Vagina (tissue), 2 donors: ENCODE results near the gene RGL1. TPM values are rescaled to one million over a fixed set of nuclear protein-coding genes. Genes with fewer than 3 reads are reported as not detected.

Source experiments
- DNase-seq, 2 donors: peaks; one replicate each; pipeline ENCODE4 v3.0.0-alpha.2; 2017; ENCODE audit errors: extremely low spot score in 2 of 2
- H3K27ac ChIP-seq: fragments of 200-600 bp; sonication (generic); one replicate; pipeline ENCODE4 v1.5.1; 2019
- H3K27me3 ChIP-seq: fragments of 200-600 bp; sonication (generic); one replicate; pipeline ENCODE4 v1.5.1; 2019
- H3K36me3 ChIP-seq, 2 donors: fragments of 200-600 bp; sonication (generic); one replicate each; pipeline ENCODE4 v1.5.1; 2017 to 2019
- H3K4me1 ChIP-seq: fragments of 200-600 bp; sonication (generic); one replicate; pipeline ENCODE4 v1.5.1; 2019
- H3K4me3 ChIP-seq, 2 donors: fragments of 200-600 bp; sonication (generic); 1 replicate in 1 of 2; 2 replicates in 1 of 2; pipeline ENCODE4 v1.5.1; 2016 to 2019
- H3K9me3 ChIP-seq: fragments of 200-600 bp; sonication (generic); one replicate; pipeline ENCODE4 v1.5.1; 2019
- CTCF ChIP-seq, 3 experiments: fragments of 450-650 bp in 2 of 3; fragments of 200-600 bp in 1 of 3; sonication (generic) in 1 of 3; IDR thresholded peaks; one replicate each; pipeline ENCODE4 v1.5.1; 2017 to 2019; ENCODE audit warnings: antibody characterized with exemption in 3 of 3, mild to moderate bottlenecking in 2 of 3, moderate library complexity in 2 of 3
- POLR2A ChIP-seq, 2 donors: fragments of 450-650 bp; IDR thresholded peaks; one replicate each; pipeline ENCODE4 v1.6.1; 2017; ENCODE audit warnings: antibody characterized with exemption in 2 of 2, mild to moderate bottlenecking in 2 of 2, moderate library complexity in 2 of 2
- POLR2AphosphoS5 ChIP-seq, 2 donors: sonication (generic); formaldehyde crosslinking; IDR thresholded peaks; one replicate each; pipeline ENCODE4 v1.9.0; 2017; ENCODE audit warnings: antibody characterized with exemption in 2 of 2, mild to moderate bottlenecking in 2 of 2, low read depth in 1 of 2; ENCODE audit not compliant: insufficient read depth in 1 of 2
- intact Hi-C: fragments of 100-400 bp; cut with DNase I; formaldehyde crosslinking; loops from one replicate; pipeline ENCODE4 v1.15.1; 2023
- total RNA-seq: library from RNA; depleted of rRNA; stranded (reverse); fragments of >200 nt; gene quantifications from one replicate; pipeline ENCODE4 v1.2.3, GENCODE V29; 2016

Gene RGL1
- total RNA-seq, 1 donor from 2014 or later, result 23.1 TPM

- H3K27ac ChIP-seq, result no peak overlapping the region
- no peaks in the 10 kb centered on the region for H3K36me3 ChIP-seq
- H3K4me1 ChIP-seq, result peaks cover 13% of the 10 kb centered on the region
These were observed 42.7 kb downstream of the RGL1 start for GRCh38 chr1:183847641-183848040.

GRCh38 chr1:183850852-183851251 lies 45.9 kb downstream of the RGL1 start:
- H3K4me3 ChIP-seq, result no peak overlapping the region
- no peaks in the 10 kb centered on the region for H3K36me3 ChIP-seq
- no peaks in the 10 kb centered on the region for H3K9me3 ChIP-seq
- no peaks in the 10 kb centered on the region for H3K4me1 ChIP-seq
- TF ChIP-seq POLR2AphosphoS5 (IDR thresholded peaks at IDR 0.05; ENCODE audit: insufficient read depth in 1 of 2, low read depth in 1 of 2) (no peak), CTCF (IDR thresholded peaks at IDR 0.05) (no peak), POLR2A (IDR thresholded peaks at IDR 0.05) (no peak)
- intact Hi-C loops, result no loop called here
- DNase-seq, result no peak
- no peak overlapping the region for H3K27ac ChIP-seq
- no peaks in the 10 kb centered on the region for H3K27me3 ChIP-seq

More at GRCh38 chr1:183847641-183848040, 42.7 kb downstream of the RGL1 start:
- Histone ChIP-seq H3K27me3 (no peaks in the 10 kb centered on the region), H3K4me3 (no peak overlapping the region), H3K9me3 (no peaks in the 10 kb centered on the region)
- no peak for DNase-seq
- intact Hi-C loops, result no loop called here
- TF ChIP-seq POLR2AphosphoS5 (IDR thresholded peaks at IDR 0.05; ENCODE audit: insufficient read depth in 1 of 2, low read depth in 1 of 2), result no peak

GRCh38 chr1:183859119-183859518 lies 54.2 kb downstream of the RGL1 start:
- no peaks in the 10 kb centered on the region for H3K36me3 ChIP-seq
- peaks cover 31% of the 10 kb centered on the region for H3K4me1 ChIP-seq
- no peak for TF ChIP-seq POLR2AphosphoS5 (IDR thresholded peaks at IDR 0.05; ENCODE audit: insufficient read depth in 1 of 2, low read depth in 1 of 2)
- no peak for TF ChIP-seq CTCF (IDR thresholded peaks at IDR 0.05)
- no peak for TF ChIP-seq POLR2A (IDR thresholded peaks at IDR 0.05)
- no peaks in the 10 kb centered on the region for H3K27me3 ChIP-seq
- DNase-seq, result no peak
- intact Hi-C loops, result no loop called here
- H3K27ac ChIP-seq, result no peak overlapping the region
- H3K9me3 ChIP-seq, result no peaks in the 10 kb centered on the region
- no peak overlapping the region for H3K4me3 ChIP-seq

GRCh38 chr1:183859831-183860230 lies 54.9 kb downstream of the RGL1 start:
- H3K27ac ChIP-seq, result no peak overlapping the region
- no peak overlapping the region for H3K4me3 ChIP-seq
- intact Hi-C loops, result no loop called here
- H3K27me3 ChIP-seq, result no peaks in the 10 kb centered on the region
- H3K36me3 ChIP-seq, result no peaks in the 10 kb centered on the region
- H3K4me1 ChIP-seq, result peaks cover 31% of the 10 kb centered on the region
- no peak for DNase-seq
- no peaks in the 10 kb centered on the region for H3K9me3 ChIP-seq
- TF ChIP-seq POLR2A (IDR thresholded peaks at IDR 0.05) (no peak), CTCF (IDR thresholded peaks at IDR 0.05) (no peak), POLR2AphosphoS5 (IDR thresholded peaks at IDR 0.05; ENCODE audit: insufficient read depth in 1 of 2, low read depth in 1 of 2) (no peak)

GRCh38 chr1:183862967-183863366 lies 58.0 kb downstream of the RGL1 start:
- H3K27ac ChIP-seq, result no peak overlapping the region
- TF ChIP-seq CTCF (IDR thresholded peaks at IDR 0.05) (no peak), POLR2A (IDR thresholded peaks at IDR 0.05) (no peak), POLR2AphosphoS5 (IDR thresholded peaks at IDR 0.05; ENCODE audit: insufficient read depth in 1 of 2, low read depth in 1 of 2) (no peak)
- no peaks in the 10 kb centered on the region for H3K9me3 ChIP-seq
- no peaks in the 10 kb centered on the region for H3K27me3 ChIP-seq
- H3K4me3 ChIP-seq, result no peak overlapping the region
- intact Hi-C loops, result no loop called here
- H3K36me3 ChIP-seq, result peaks cover 0 to 3% of the 10 kb centered on the region in 2 donors
- H3K4me1 ChIP-seq, result peaks cover 27% of the 10 kb centered on the region
- DNase-seq, result no peak
